H7 (cell line): ENCODE data around the gene SYNPO. TPM values are rescaled to one million over a fixed set of nuclear protein-coding genes. Genes with fewer than 3 reads are reported as not detected.
A peak's percentile ranks its signal among the peaks of the same experiment; 100 is the strongest.

Experiments
- DNase-seq: peaks from one replicate; pipeline ENCODE4 v3.0.0; 2012
- H3K27me3 ChIP-seq: 2 replicates; pipeline ENCODE4 v1.6.0; 2011; ENCODE audit warnings: mild to moderate bottlenecking, low read length; ENCODE audit not compliant: control insufficient read depth, insufficient read depth
- H3K36me3 ChIP-seq: replicated peaks from 2 replicates; pipeline ENCODE4 v1.5.1; 2011; ENCODE audit warnings: low read length; ENCODE audit not compliant: control insufficient read depth, insufficient read depth
- H3K4me3 ChIP-seq: 2 replicates; pipeline ENCODE4 v1.5.1; 2011; ENCODE audit warnings: low read depth, mild to moderate bottlenecking, control low read depth, low read length, moderate library complexity; ENCODE audit not compliant: insufficient read depth
- total RNA-seq: library from RNA; depleted of rRNA; stranded (reverse); fragments of >200 nt; shearing (Covaris generic); gene quantifications from 2 replicates; pipeline ENCODE4 v1.2.3, GENCODE V29; 2014

SYNPO gene
- total RNA-seq, 1 experiment from 2014 or later: 1.3 TPM

GRCh38 chr5:150603052-150603451 is 37.4 kb upstream of the SYNPO start:
- no peaks in the 10 kb centered on the region for H3K36me3 ChIP-seq
- DNase-seq: no peak
- H3K27me3 ChIP-seq: no peaks in the 10 kb centered on the region
- no peak overlapping the region for H3K4me3 ChIP-seq

GRCh38 chr5:150603491-150603890 is 37.0 kb upstream of the SYNPO start:
- Histone ChIP-seq H3K27me3 (no peaks in the 10 kb centered on the region), H3K36me3 (no peaks in the 10 kb centered on the region), H3K4me3 (no peak overlapping the region)
- DNase-seq: no peak

DNA sequence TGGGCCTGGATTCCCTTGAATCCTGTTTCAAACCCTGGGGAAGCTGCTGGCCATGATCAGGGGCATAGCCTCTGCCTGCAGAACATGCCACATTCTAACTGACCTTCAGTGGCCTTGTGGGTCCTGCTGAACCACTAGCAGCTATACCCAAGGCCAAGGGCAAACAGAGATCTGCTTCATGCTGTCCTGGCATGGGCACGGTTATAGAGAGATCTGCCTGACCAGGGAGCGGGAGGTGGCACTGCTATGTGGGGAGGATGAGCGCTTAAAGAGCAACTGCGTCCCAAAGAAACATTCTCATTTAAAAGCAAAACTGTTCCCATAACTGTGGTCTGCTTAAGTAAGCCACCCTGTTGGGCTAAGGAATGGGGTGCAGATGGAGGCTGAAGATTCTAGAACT is 36.5 kb upstream of the SYNPO start:
- H3K4me3 ChIP-seq: no peak overlapping the region
- DNase-seq: no peak
- no peaks in the 10 kb centered on the region for H3K36me3 ChIP-seq
- H3K27me3 ChIP-seq: no peaks in the 10 kb centered on the region

GRCh38 chr5:150604894-150605440 is 35.5 kb upstream of the SYNPO start:
- Histone ChIP-seq H3K36me3 (no peaks in the 10 kb centered on the region), H3K4me3 (no peak overlapping the region), H3K27me3 (no peaks in the 10 kb centered on the region)
- no peak for DNase-seq

GRCh38 chr5:150605546-150605945 is 34.9 kb upstream of the SYNPO start:
- no peak for DNase-seq
- H3K4me3 ChIP-seq: no peak overlapping the region
- no peaks in the 10 kb centered on the region for H3K27me3 ChIP-seq
- H3K36me3 ChIP-seq: no peaks in the 10 kb centered on the region

DNA sequence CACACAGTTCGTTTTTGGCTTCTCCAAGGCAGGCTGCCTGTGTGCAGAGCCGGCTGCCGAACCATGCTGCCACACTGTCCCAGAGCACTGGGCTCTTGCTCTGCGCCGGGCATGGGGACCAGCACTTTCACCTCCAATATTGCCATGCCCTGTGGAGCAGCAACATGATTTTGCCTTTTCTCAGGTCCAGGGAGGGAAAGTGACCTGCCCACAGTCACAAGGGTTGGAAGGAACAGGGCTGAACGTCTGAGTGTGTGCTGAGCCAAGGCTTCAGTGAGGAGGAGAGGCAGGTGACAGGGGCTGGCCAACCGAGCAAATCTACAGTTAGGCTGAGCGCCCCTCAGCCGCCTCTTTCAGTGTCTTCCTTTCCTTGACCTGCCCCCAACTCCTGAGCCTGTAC is 34.0 kb upstream of the SYNPO start:
- DNase-seq: no peak
- Histone ChIP-seq H3K36me3 (no peaks in the 10 kb centered on the region), H3K27me3 (no peaks in the 10 kb centered on the region), H3K4me3 (no peak overlapping the region)

DNA sequence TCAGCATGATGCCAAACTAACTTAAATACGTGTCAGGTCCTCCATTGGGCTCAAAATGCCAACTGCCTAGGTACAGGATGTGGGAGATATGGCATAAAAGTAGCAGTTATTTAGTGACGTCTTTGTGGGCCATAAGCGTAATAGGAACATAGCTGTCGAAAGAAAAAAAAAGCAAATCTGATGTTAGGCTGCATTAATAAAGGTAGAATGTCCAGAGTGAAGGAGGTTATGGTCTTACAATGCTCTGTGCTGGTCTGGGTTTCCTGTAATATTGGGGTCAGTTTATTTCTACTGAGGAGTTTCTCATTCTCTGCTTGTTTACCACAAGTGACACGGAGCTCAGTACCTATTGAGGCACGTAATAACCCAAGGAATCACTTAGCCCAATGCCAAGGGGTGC is 33.4 kb upstream of the SYNPO start:
- H3K36me3 ChIP-seq: no peaks in the 10 kb centered on the region
- no peak for DNase-seq
- no peak overlapping the region for H3K4me3 ChIP-seq
- H3K27me3 ChIP-seq: no peaks in the 10 kb centered on the region

GRCh38 chr5:150607991-150608390 is 32.5 kb upstream of the SYNPO start:
- DNase-seq: no peak
- H3K36me3 ChIP-seq: no peaks in the 10 kb centered on the region
- no peaks in the 10 kb centered on the region for H3K27me3 ChIP-seq
- no peak overlapping the region for H3K4me3 ChIP-seq

DNA sequence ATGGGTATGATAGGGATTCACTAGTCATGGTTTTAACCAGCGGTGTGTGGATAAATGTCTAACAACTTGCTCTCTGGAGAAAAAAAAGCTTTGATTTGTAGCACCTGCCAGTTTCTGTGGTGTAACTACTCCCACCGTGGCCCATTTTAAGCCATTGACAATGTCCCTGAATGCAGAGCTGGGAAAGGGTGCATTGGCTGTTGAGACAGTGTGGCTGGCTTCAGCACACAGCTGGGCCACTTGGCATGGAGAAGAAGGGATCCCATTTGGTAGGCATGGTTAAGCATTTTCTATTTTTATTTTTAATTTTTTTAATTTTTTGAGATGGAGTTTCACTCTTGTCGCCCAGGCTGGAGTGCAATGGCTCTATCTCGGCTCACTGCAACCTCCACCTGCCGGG is 31.5 kb upstream of the SYNPO start:
- DNase-seq: no peak
- Histone ChIP-seq H3K36me3 (no peaks in the 10 kb centered on the region), H3K27me3 (no peaks in the 10 kb centered on the region), H3K4me3 (no peak overlapping the region)

- Histone ChIP-seq H3K36me3 (no peaks in the 10 kb centered on the region), H3K4me3 (no peak overlapping the region), H3K27me3 (no peaks in the 10 kb centered on the region)
- DNase-seq: no peak
Observed at GRCh38 chr5:150609843-150610584, 30.4 kb upstream of the SYNPO start.

DNA sequence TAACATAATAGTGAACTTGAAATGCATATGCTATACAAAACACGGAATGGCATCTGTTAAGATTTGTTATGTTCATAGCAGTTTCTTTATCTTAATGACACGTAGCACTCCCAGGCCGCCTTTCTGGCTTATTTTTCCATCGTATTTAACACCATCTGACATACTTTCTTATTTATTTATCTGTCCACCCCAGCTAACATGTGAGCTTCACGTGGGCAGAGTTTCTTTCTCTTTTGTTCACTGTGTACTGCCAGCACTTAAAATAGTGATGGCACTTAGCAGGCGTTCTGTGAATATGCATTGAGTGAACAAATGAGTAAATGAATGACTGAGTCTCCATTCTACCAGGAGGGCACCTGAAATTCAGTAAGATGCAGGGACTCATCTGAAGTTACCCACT is 29.4 kb upstream of the SYNPO start:
- Histone ChIP-seq H3K4me3 (no peak overlapping the region), H3K27me3 (no peaks in the 10 kb centered on the region), H3K36me3 (no peaks in the 10 kb centered on the region)
- no peak for DNase-seq

DNA sequence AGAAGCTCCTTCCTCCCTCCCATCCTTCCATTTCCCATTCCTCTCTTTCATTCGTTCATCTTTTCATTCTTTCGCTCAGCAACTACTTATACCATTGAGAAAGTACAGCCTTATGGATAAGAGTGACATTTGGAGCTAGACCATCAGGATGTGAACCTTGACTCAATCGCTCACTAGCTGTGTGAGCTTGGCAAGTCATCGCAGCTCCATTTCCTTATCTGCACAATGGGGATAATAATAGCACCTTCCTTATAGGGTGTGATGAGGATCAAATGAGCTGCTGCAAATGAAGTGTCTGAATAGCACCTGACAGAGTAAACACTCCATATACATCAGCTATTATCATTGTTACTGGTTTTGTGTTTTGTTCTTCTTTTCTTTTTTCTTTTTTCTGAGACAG is 28.1 kb upstream of the SYNPO start:
- H3K4me3 ChIP-seq: no peak overlapping the region
- no peaks in the 10 kb centered on the region for H3K36me3 ChIP-seq
- no peaks in the 10 kb centered on the region for H3K27me3 ChIP-seq
- no peak for DNase-seq

- no peaks in the 10 kb centered on the region for H3K27me3 ChIP-seq
- H3K36me3 ChIP-seq: no peaks in the 10 kb centered on the region
- DNase-seq: no peak
- H3K4me3 ChIP-seq: no peak overlapping the region
Observed at GRCh38 chr5:150612905-150613670, 27.4 kb upstream of the SYNPO start.

- peak; percentile 89 for DNase-seq
- Histone ChIP-seq H3K4me3 (no peak overlapping the region), H3K36me3 (no peaks in the 10 kb centered on the region), H3K27me3 (no peaks in the 10 kb centered on the region)
Observed at GRCh38 chr5:150613991-150614660, 26.3 kb upstream of the SYNPO start.

GRCh38 chr5:150614661-150615060 is 25.8 kb upstream of the SYNPO start:
- no peak for DNase-seq
- no peaks in the 10 kb centered on the region for H3K36me3 ChIP-seq

More at GRCh38 chr5:150614661-150615060, 25.8 kb upstream of the SYNPO start:
- Histone ChIP-seq H3K4me3 (no peak overlapping the region), H3K27me3 (no peaks in the 10 kb centered on the region)
